Measurements from ENCODE around the gene RGS3.

DNA sequence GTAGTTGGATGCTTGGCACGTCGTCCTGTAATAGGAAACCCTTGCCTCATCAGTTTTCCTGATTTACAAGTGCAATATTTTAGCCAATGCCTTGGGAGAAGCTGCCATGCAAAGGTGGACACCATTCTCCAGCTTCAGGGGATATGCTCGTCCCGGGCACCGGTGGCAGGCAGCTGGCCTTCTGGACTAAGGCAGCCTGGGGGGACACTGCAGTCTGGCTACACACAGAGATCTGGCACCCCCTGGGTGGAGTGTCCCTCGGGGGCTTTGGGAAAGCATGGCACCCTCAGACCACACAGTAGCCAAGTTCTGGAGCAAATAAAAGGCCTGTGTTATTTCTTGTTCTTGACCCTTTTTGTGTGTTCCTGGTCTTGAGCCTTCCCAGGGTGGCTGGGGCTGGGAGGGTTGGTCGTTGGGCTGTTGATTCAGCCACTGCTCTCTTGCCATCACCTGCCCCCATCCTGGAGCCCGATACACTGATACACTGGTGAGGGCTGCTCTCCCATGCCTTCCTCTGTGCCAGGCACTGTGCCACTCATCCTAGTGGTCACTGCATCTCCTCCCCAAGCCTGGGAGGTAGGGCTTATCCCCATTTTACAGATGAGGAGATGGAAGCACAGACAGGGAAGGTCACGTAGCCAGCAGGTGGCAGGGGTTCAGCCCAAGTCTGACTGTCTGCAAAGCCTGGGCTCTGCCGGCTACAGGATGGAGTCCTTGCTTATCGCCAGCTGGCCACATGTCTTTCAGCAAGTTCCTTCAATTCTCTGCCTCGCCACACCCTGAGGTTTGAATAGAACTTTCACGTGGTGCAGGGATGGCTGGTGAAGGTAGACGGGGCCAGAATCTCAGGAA, 134.1 kb downstream of the RGS3 start:
- TF ChIP-seq, protein P1, sequence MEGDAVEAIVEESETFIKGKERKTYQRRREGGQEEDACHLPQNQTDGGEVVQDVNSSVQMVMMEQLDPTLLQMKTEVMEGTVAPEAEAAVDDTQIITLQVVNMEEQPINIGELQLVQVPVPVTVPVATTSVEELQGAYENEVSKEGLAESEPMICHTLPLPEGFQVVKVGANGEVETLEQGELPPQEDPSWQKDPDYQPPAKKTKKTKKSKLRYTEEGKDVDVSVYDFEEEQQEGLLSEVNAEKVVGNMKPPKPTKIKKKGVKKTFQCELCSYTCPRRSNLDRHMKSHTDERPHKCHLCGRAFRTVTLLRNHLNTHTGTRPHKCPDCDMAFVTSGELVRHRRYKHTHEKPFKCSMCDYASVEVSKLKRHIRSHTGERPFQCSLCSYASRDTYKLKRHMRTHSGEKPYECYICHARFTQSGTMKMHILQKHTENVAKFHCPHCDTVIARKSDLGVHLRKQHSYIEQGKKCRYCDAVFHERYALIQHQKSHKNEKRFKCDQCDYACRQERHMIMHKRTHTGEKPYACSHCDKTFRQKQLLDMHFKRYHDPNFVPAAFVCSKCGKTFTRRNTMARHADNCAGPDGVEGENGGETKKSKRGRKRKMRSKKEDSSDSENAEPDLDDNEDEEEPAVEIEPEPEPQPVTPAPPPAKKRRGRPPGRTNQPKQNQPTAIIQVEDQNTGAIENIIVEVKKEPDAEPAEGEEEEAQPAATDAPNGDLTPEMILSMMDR (IDR thresholded peaks at IDR 0.05), result no peak
- no peak for TF ChIP-seq POLR2A (IDR thresholded peaks at IDR 0.05)
